DOHH2 (cell line): ENCODE results near the gene ENTPD7.

Source experiments
- CTCF ChIP-seq: fragments of 200-600 bp; sonication (generic); IDR thresholded peaks from one replicate; pipeline ENCODE4 v1.5.1; 2014; ENCODE audit warnings: antibody characterized with exemption, mild to moderate bottlenecking, low read depth, low read length; ENCODE audit not compliant: poor library complexity, severe bottlenecking
- EZH2phosphoT487 ChIP-seq: fragments of 200-600 bp; sonication (generic); IDR thresholded peaks from 2 replicates; pipeline ENCODE4 v1.6.1; 2017; ENCODE audit warnings: borderline replicate concordance, mild to moderate bottlenecking, antibody characterized with exemption, low read length, moderate library complexity, mixed read lengths

GRCh38 chr10:99654390-99655175, 4.7 kb upstream of the ENTPD7 start:
- no peak for TF ChIP-seq CTCF
- TF ChIP-seq EZH2phosphoT487, result no peak
